Breast epithelium (tissue), 3 donors: ENCODE data around the gene GNB1L.

Experiments
- CTCF ChIP-seq, 3 donors: fragments of 450-650 bp; IDR thresholded peaks; one replicate each; pipeline ENCODE4 v1.5.1; 2016 to 2017; ENCODE audit warnings: antibody characterized with exemption in 3 of 3, mild to moderate bottlenecking in 3 of 3, moderate library complexity in 3 of 3
- POLR2A ChIP-seq: fragments of 450-650 bp; IDR thresholded peaks from one replicate; pipeline ENCODE4 v1.6.1; 2016; ENCODE audit warnings: antibody characterized with exemption, mild to moderate bottlenecking, moderate library complexity
- POLR2AphosphoS5 ChIP-seq, 3 donors: sonication (generic); formaldehyde crosslinking; IDR thresholded peaks; one replicate each; pipeline ENCODE4 v1.6.1; 2017; ENCODE audit warnings: antibody characterized with exemption in 3 of 3

GRCh38 chr22:19746726-19747125, 107.9 kb downstream of the GNB1L start:
- no peak for TF ChIP-seq CTCF (IDR thresholded peaks at IDR 0.05)
- no peak for TF ChIP-seq POLR2AphosphoS5 (IDR thresholded peaks at IDR 0.05)
- no peak for TF ChIP-seq POLR2A
